ENCODE results near the gene CYTH2.
A peak's percentile ranks its signal among the peaks of the same experiment; 100 is the strongest.
"Not testable (repeated sequence)": the region's sequence is repeated elsewhere in the genome, so short reads cannot be mapped to it uniquely, and the experiment has no call there.

The CYTH2 gene

GRCh38 chr19:48481846-48482639, 12.9 kb downstream of the CYTH2 start:
- H3K27ac Mint-ChIP-seq, result peak overlapping the region; percentile 92
- no peak overlapping the region for H3K4me3 Mint-ChIP-seq
- DNase-seq, result no peak
- peaks cover 46% of the 10 kb centered on the region for H3K36me3 Mint-ChIP-seq (ENCODE audit: low read depth)
- H3K4me1 Mint-ChIP-seq, result peaks cover 57% of the 10 kb centered on the region
- H3K9me3 Mint-ChIP-seq, result no peaks in the 10 kb centered on the region
- no peak for TF ChIP-seq CTCF (IDR thresholded peaks at IDR 0.05)
- peaks cover 9% of the 10 kb centered on the region for H3K27me3 Mint-ChIP-seq (ENCODE audit: low read depth, poor library complexity)

- no peaks in the 10 kb centered on the region for H3K9me3 Mint-ChIP-seq
- peaks cover 16% of the 10 kb centered on the region for H3K27me3 Mint-ChIP-seq (ENCODE audit: low read depth, poor library complexity)
- H3K36me3 Mint-ChIP-seq (ENCODE audit: low read depth), result peaks cover 50% of the 10 kb centered on the region
- H3K27ac Mint-ChIP-seq, result peak overlapping the region; percentile 16
- DNase-seq, result no peak
- no peak for TF ChIP-seq CTCF (IDR thresholded peaks at IDR 0.05)
- H3K4me3 Mint-ChIP-seq, result no peak overlapping the region
- H3K4me1 Mint-ChIP-seq, result peaks cover 63% of the 10 kb centered on the region
These were observed 14.1 kb downstream of the CYTH2 start for GRCh38 chr19:48483301-48483700.

- Mint-ChIP-seq H3K27me3 (ENCODE audit: low read depth, poor library complexity) (peaks cover 14% of the 10 kb centered on the region), H3K27ac (peak overlapping the region; percentile 89), H3K4me1 (peaks cover 61% of the 10 kb centered on the region), H3K4me3 (no peak overlapping the region), H3K9me3 (no peaks in the 10 kb centered on the region), H3K36me3 (ENCODE audit: low read depth) (peaks cover 46% of the 10 kb centered on the region)
- DNase-seq, result no peak
- TF ChIP-seq CTCF (IDR thresholded peaks at IDR 0.05), result no peak
These were observed 15.2 kb downstream of the CYTH2 start for GRCh38 chr19:48484247-48484893.

- H3K4me3 Mint-ChIP-seq, result no peak overlapping the region
- no peaks in the 10 kb centered on the region for H3K9me3 Mint-ChIP-seq
- H3K36me3 Mint-ChIP-seq (ENCODE audit: low read depth), result peaks cover 39% of the 10 kb centered on the region
- peaks cover 60% of the 10 kb centered on the region for H3K4me1 Mint-ChIP-seq
- no peak for TF ChIP-seq CTCF (IDR thresholded peaks at IDR 0.05)
- H3K27ac Mint-ChIP-seq, result peak overlapping the region; percentile 69
- H3K27me3 Mint-ChIP-seq (ENCODE audit: low read depth, poor library complexity), result peaks cover 17% of the 10 kb centered on the region
- no peak for DNase-seq
These were observed 15.9 kb downstream of the CYTH2 start for GRCh38 chr19:48484931-48485612.

GRCh38 chr19:48486706-48487105, 17.5 kb downstream of the CYTH2 start:
- not testable (repeated sequence) for DNase-seq, H3K9me3 Mint-ChIP-seq, H3K4me3 Mint-ChIP-seq
- Mint-ChIP-seq H3K27me3 (ENCODE audit: low read depth, poor library complexity) (peaks cover 22% of the 10 kb centered on the region), H3K4me1 (peaks cover 60% of the 10 kb centered on the region), H3K36me3 (ENCODE audit: low read depth) (peaks cover 26% of the 10 kb centered on the region), H3K27ac (peak overlapping the region; percentile 78)

- H3K9me3 Mint-ChIP-seq, result no peaks in the 10 kb centered on the region
- peaks cover 61% of the 10 kb centered on the region for H3K4me1 Mint-ChIP-seq
- H3K27me3 Mint-ChIP-seq (ENCODE audit: low read depth, poor library complexity), result peaks cover 28% of the 10 kb centered on the region
- H3K36me3 Mint-ChIP-seq (ENCODE audit: low read depth), result peaks cover 21% of the 10 kb centered on the region
- no peak for DNase-seq
- TF ChIP-seq CTCF (IDR thresholded peaks at IDR 0.05), result no peak
- H3K4me3 Mint-ChIP-seq, result no peak overlapping the region
- no peak overlapping the region for H3K27ac Mint-ChIP-seq
These were observed 18.4 kb downstream of the CYTH2 start for GRCh38 chr19:48487544-48487943.
